ENCODE measurements around the gene TSPAN16.

GRCh38 chr19:11304936-11305335 lies 9.0 kb downstream of the TSPAN16 start:
- TF ChIP-seq POLR2AphosphoS5 (IDR thresholded peaks at IDR 0.05) = no peak
- TF ChIP-seq, protein P1, sequence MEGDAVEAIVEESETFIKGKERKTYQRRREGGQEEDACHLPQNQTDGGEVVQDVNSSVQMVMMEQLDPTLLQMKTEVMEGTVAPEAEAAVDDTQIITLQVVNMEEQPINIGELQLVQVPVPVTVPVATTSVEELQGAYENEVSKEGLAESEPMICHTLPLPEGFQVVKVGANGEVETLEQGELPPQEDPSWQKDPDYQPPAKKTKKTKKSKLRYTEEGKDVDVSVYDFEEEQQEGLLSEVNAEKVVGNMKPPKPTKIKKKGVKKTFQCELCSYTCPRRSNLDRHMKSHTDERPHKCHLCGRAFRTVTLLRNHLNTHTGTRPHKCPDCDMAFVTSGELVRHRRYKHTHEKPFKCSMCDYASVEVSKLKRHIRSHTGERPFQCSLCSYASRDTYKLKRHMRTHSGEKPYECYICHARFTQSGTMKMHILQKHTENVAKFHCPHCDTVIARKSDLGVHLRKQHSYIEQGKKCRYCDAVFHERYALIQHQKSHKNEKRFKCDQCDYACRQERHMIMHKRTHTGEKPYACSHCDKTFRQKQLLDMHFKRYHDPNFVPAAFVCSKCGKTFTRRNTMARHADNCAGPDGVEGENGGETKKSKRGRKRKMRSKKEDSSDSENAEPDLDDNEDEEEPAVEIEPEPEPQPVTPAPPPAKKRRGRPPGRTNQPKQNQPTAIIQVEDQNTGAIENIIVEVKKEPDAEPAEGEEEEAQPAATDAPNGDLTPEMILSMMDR (IDR thresholded peaks at IDR 0.05) = no peak

Measured in breast epithelium (tissue), 3 donors.